ENCODE measurements around the gene PRAME.

Gene PRAME

GRCh38 chr22:22508274-22509176 lies 50.5 kb downstream of the PRAME start, which contains the start of gene ZNF280B (continued):
- peak; percentile 35; the same call in 1 of the 2 replicates for TF ChIP-seq KLF17 (tag by site-specific recombination; IDR thresholded peaks at IDR 0.05)
- TF ChIP-seq ZNF335 (tag by site-specific recombination; conservative IDR thresholded peaks at IDR 0.05), result peak; percentile 94
- peak; percentile 28 for TF ChIP-seq ZIC2 (tag by site-specific recombination; IDR thresholded peaks at IDR 0.05)
- no peak for TF ChIP-seq ZNF658 (tag by site-specific recombination; IDR thresholded peaks at IDR 0.05)
- 0 out of 2 replicates have a peak, but pooled peaks have one; percentile 19 for TF ChIP-seq ZNF561 (tag by site-specific recombination; IDR thresholded peaks at IDR 0.05; ENCODE audit: borderline replicate concordance)
- peak; percentile 31; the same call in 1 of the 2 replicates for TF ChIP-seq GLIS1 (tag by site-specific recombination; IDR thresholded peaks at IDR 0.05)
- peak; percentile 52; the same call in 1 of the 2 replicates for TF ChIP-seq ZXDB (tag by site-specific recombination; IDR thresholded peaks at IDR 0.05)

- Histone ChIP-seq H3K27ac (ENCODE audit: extremely low read depth, low read depth, low read length) (no peak overlapping the region; the same call in 1 of the 2 replicates), H3K4me3 (ENCODE audit: low read depth, low read length) (peak overlapping the region; percentile 88), H3K4me1 (ENCODE audit: control insufficient read depth, insufficient read depth, low read length) (no peaks in the 10 kb centered on the region), H3K36me3 (ENCODE audit: control insufficient read depth in 2 of 2, insufficient read depth in 1 of 2, low read length in 2 of 2) (peaks cover 4 to 46% of the 10 kb centered on the region in 2 experiments; a peak in 2 of 3 replicates), H3K9me3 (ENCODE audit: control insufficient read depth, insufficient read depth, low read depth, low read length) (no peaks in the 10 kb centered on the region)
- TF ChIP-seq MYNN (tag by site-specific recombination; IDR thresholded peaks at IDR 0.05; ENCODE audit: borderline replicate concordance) (peak; percentile 50; the same call in 1 of the 2 replicates), AEBP2 (tag by site-specific recombination; IDR thresholded peaks at IDR 0.05; ENCODE audit: borderline replicate concordance) (no peak), ZNF610 (tag by site-specific recombination; IDR thresholded peaks at IDR 0.05; ENCODE audit: borderline replicate concordance) (no peak)
- ChIA-PET POLR2A (no interaction called here), CTCF (interaction anchor here (0.6 to 1.5 kb wide), 8 partner anchors 10 to 370 kb away, joined by 3 to 13 read pairs (median 4); partner anchors contain the start of genes PRAME and ZNF280A)
Measured at GRCh38 chr22:22507743-22508273, 51.3 kb downstream of the PRAME start.

- POLR2A ChIA-PET, result no interaction called here
- Histone ChIP-seq H3K27ac (ENCODE audit: extremely low read depth, low read depth, low read length) (no peak overlapping the region), H3K9me3 (ENCODE audit: control insufficient read depth, insufficient read depth, low read depth, low read length) (no peaks in the 10 kb centered on the region), H3K4me3 (ENCODE audit: low read depth, low read length) (no peak overlapping the region), H3K36me3 (ENCODE audit: control insufficient read depth in 2 of 2, insufficient read depth in 1 of 2, low read length in 2 of 2) (peaks cover 7 to 57% of the 10 kb centered on the region in 2 experiments; a peak in 2 of 3 replicates), H3K4me1 (ENCODE audit: control insufficient read depth, insufficient read depth, low read length) (no peaks in the 10 kb centered on the region)
- no peak for TF ChIP-seq ZNF791 (tag by site-specific recombination; IDR thresholded peaks at IDR 0.05)
- no peak for TF ChIP-seq ZNF133 (tag by site-specific recombination; IDR thresholded peaks at IDR 0.05)
- TF ChIP-seq ZNF623 (tag by site-specific recombination; IDR thresholded peaks at IDR 0.05), result no peak
- TF ChIP-seq ZNF18 (tag by site-specific recombination; IDR thresholded peaks at IDR 0.05), result no peak
- no peak for TF ChIP-seq ZNF311 (tag by site-specific recombination; IDR thresholded peaks at IDR 0.05; ENCODE audit: borderline replicate concordance)
- no peak for TF ChIP-seq ZNF664 (tag by site-specific recombination; IDR thresholded peaks at IDR 0.05)
- TF ChIP-seq ZNF10 (tag by site-specific recombination; IDR thresholded peaks at IDR 0.05), result no peak
- TF ChIP-seq TRIM28 (IDR thresholded peaks at IDR 0.05; ENCODE audit: borderline replicate concordance, low read length), result no peak
- TF ChIP-seq ZNF239 (tag by site-specific recombination; IDR thresholded peaks at IDR 0.05), result no peak
- TF ChIP-seq ZSCAN16 (tag by site-specific recombination; IDR thresholded peaks at IDR 0.05), result no peak
- no peak for TF ChIP-seq GFI1B (tag by site-specific recombination; IDR thresholded peaks at IDR 0.05)
- no peak for TF ChIP-seq PATZ1 (tag by site-specific recombination; IDR thresholded peaks at IDR 0.05)
- CTCF ChIA-PET, result interaction anchor here (0.6 to 1.1 kb wide), 3 partner anchors 9 to 70 kb away, joined by 3 to 7 read pairs (median 4); no protein-coding TSS in a partner anchor
Measured at GRCh38 chr22:22506736-22507135, 52.3 kb downstream of the PRAME start.
